ENCODE data around the gene BET1L.

- TF ChIP-seq, protein P1, sequence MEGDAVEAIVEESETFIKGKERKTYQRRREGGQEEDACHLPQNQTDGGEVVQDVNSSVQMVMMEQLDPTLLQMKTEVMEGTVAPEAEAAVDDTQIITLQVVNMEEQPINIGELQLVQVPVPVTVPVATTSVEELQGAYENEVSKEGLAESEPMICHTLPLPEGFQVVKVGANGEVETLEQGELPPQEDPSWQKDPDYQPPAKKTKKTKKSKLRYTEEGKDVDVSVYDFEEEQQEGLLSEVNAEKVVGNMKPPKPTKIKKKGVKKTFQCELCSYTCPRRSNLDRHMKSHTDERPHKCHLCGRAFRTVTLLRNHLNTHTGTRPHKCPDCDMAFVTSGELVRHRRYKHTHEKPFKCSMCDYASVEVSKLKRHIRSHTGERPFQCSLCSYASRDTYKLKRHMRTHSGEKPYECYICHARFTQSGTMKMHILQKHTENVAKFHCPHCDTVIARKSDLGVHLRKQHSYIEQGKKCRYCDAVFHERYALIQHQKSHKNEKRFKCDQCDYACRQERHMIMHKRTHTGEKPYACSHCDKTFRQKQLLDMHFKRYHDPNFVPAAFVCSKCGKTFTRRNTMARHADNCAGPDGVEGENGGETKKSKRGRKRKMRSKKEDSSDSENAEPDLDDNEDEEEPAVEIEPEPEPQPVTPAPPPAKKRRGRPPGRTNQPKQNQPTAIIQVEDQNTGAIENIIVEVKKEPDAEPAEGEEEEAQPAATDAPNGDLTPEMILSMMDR (conservative IDR thresholded peaks at IDR 0.05; ENCODE audit: low read depth in 2 of 2): no peak
- TF ChIP-seq STAT1 (IDR thresholded peaks at IDR 0.05; ENCODE audit: unreplicated experiment) (no peak), EZH2 (IDR thresholded peaks at IDR 0.05; ENCODE audit: low read depth, unreplicated experiment) (no peak), POLR2AphosphoS5 (IDR thresholded peaks at IDR 0.05; ENCODE audit: low read depth) (no peak), ZNF114 (CRISPR knock-in tag; IDR thresholded peaks at IDR 0.05) (no peak), CREB1 (CRISPR knock-in tag; IDR thresholded peaks at IDR 0.05; ENCODE audit: low read depth) (no peak), EZH2phosphoT487 (IDR thresholded peaks at IDR 0.05; ENCODE audit: unreplicated experiment) (no peak)
- TF ChIP-seq, protein P2, sequence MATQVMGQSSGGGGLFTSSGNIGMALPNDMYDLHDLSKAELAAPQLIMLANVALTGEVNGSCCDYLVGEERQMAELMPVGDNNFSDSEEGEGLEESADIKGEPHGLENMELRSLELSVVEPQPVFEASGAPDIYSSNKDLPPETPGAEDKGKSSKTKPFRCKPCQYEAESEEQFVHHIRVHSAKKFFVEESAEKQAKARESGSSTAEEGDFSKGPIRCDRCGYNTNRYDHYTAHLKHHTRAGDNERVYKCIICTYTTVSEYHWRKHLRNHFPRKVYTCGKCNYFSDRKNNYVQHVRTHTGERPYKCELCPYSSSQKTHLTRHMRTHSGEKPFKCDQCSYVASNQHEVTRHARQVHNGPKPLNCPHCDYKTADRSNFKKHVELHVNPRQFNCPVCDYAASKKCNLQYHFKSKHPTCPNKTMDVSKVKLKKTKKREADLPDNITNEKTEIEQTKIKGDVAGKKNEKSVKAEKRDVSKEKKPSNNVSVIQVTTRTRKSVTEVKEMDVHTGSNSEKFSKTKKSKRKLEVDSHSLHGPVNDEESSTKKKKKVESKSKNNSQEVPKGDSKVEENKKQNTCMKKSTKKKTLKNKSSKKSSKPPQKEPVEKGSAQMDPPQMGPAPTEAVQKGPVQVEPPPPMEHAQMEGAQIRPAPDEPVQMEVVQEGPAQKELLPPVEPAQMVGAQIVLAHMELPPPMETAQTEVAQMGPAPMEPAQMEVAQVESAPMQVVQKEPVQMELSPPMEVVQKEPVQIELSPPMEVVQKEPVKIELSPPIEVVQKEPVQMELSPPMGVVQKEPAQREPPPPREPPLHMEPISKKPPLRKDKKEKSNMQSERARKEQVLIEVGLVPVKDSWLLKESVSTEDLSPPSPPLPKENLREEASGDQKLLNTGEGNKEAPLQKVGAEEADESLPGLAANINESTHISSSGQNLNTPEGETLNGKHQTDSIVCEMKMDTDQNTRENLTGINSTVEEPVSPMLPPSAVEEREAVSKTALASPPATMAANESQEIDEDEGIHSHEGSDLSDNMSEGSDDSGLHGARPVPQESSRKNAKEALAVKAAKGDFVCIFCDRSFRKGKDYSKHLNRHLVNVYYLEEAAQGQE (IDR thresholded peaks at IDR 0.05; ENCODE audit: unreplicated experiment): no peak
- TF ChIP-seq, protein P3, sequence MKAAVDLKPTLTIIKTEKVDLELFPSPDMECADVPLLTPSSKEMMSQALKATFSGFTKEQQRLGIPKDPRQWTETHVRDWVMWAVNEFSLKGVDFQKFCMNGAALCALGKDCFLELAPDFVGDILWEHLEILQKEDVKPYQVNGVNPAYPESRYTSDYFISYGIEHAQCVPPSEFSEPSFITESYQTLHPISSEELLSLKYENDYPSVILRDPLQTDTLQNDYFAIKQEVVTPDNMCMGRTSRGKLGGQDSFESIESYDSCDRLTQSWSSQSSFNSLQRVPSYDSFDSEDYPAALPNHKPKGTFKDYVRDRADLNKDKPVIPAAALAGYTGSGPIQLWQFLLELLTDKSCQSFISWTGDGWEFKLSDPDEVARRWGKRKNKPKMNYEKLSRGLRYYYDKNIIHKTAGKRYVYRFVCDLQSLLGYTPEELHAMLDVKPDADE (IDR thresholded peaks at IDR 0.05): no peak
Observed at GRCh38 chr11:249062-249461, 41.9 kb upstream of the BET1L start.
